Trophoblast cell (in vitro differentiated cells and primary cell): Measurements from ENCODE around the gene MLXIPL.
"Not testable (repeated sequence)": the region's sequence is repeated elsewhere in the genome, so short reads cannot be mapped to it uniquely, and the experiment has no call there.

Source experiments
- DNase-seq, 2 donors: peaks; one replicate each; pipeline ENCODE4 v3.0.0-alpha.2; 2016
- H2AFZ ChIP-seq: 2 replicates; pipeline ENCODE4 v1.6.1; 2013; ENCODE audit warnings: low read length, moderate library complexity, mild to moderate bottlenecking; ENCODE audit not compliant: insufficient read depth, poor library complexity
- H2AK5ac ChIP-seq: 2 replicates; pipeline ENCODE4 v1.6.1; 2013; ENCODE audit warnings: mild to moderate bottlenecking, low read length
- H2BK120ac ChIP-seq: 2 replicates; pipeline ENCODE4 v1.6.1; 2013; ENCODE audit warnings: low read length, mild to moderate bottlenecking, moderate library complexity; ENCODE audit not compliant: insufficient read depth, poor library complexity
- H2BK12ac ChIP-seq: 2 replicates; pipeline ENCODE4 v1.6.1; 2013; ENCODE audit warnings: mild to moderate bottlenecking, low read length, moderate library complexity
- H2BK5ac ChIP-seq: 2 replicates; pipeline ENCODE4 v1.6.1; 2013; ENCODE audit warnings: low read length, low read depth, moderate library complexity, mild to moderate bottlenecking; ENCODE audit not compliant: poor library complexity
- H3K14ac ChIP-seq: 2 replicates; pipeline ENCODE4 v1.6.1; 2013; ENCODE audit warnings: mild to moderate bottlenecking, low read length
- H3K18ac ChIP-seq: 2 replicates; pipeline ENCODE4 v1.6.1; 2013; ENCODE audit warnings: mild to moderate bottlenecking, low read length
- H3K23ac ChIP-seq: 2 replicates; pipeline ENCODE4 v1.6.1; 2013; ENCODE audit warnings: low read length
- H3K27ac ChIP-seq: 2 replicates; pipeline ENCODE4 v1.5.1; 2013; ENCODE audit warnings: low read depth, mild to moderate bottlenecking, inconsistent platforms, low read length, moderate library complexity
- H3K27me3 ChIP-seq: 2 replicates; pipeline ENCODE4 v1.6.1; 2013; ENCODE audit warnings: inconsistent platforms, mild to moderate bottlenecking, low read length, moderate library complexity; ENCODE audit not compliant: insufficient read depth
- H3K36me3 ChIP-seq, 2 experiments: 1 replicate in 1 of 2; 2 replicates in 1 of 2; pipeline ENCODE4 v1.6.1; 2013; ENCODE audit warnings: low read length in 2 of 2, mild to moderate bottlenecking in 2 of 2, moderate library complexity in 1 of 2; ENCODE audit not compliant: insufficient read depth in 2 of 2, control insufficient read depth in 1 of 2
- H3K4ac ChIP-seq: 2 replicates; pipeline ENCODE4 v1.6.1; 2013; ENCODE audit warnings: low read depth, mild to moderate bottlenecking, low read length, moderate library complexity
- H3K4me1 ChIP-seq, 2 experiments: 1 replicate in 1 of 2; 2 replicates in 1 of 2; pipeline ENCODE4 v1.6.1; 2013; ENCODE audit warnings: low read length in 2 of 2, mild to moderate bottlenecking in 2 of 2, moderate library complexity in 1 of 2; ENCODE audit not compliant: insufficient read depth in 2 of 2, control insufficient read depth in 1 of 2
- H3K4me2 ChIP-seq: 2 replicates; pipeline ENCODE4 v1.6.1; 2013; ENCODE audit warnings: inconsistent platforms, mild to moderate bottlenecking, low read length, moderate library complexity
- H3K4me3 ChIP-seq: 2 replicates; pipeline ENCODE4 v1.5.1; 2013; ENCODE audit warnings: mild to moderate bottlenecking, low read depth, low read length, inconsistent platforms
- H3K79me1 ChIP-seq: one replicate; pipeline ENCODE4 v1.6.1; 2013; ENCODE audit warnings: low read length
- H3K79me2 ChIP-seq: 2 replicates; pipeline ENCODE4 v1.6.1; 2013; ENCODE audit warnings: low read length, mild to moderate bottlenecking; ENCODE audit not compliant: control insufficient read depth, insufficient read depth, poor library complexity
- H3K9ac ChIP-seq: 2 replicates; pipeline ENCODE4 v1.6.1; 2013; ENCODE audit warnings: mild to moderate bottlenecking, low read length
- H3K9me3 ChIP-seq: 2 replicates; pipeline ENCODE4 v1.6.1; 2013; ENCODE audit warnings: low read depth, mild to moderate bottlenecking, control low read depth, inconsistent platforms, low read length; ENCODE audit not compliant: insufficient read depth
- H4K12ac ChIP-seq: 2 replicates; pipeline ENCODE4 v1.6.1; 2013; ENCODE audit warnings: low read depth, mild to moderate bottlenecking, low read length, moderate library complexity
- H4K8ac ChIP-seq: 2 replicates; pipeline ENCODE4 v1.6.1; 2013; ENCODE audit warnings: low read depth, mild to moderate bottlenecking, low read length, moderate library complexity
- H4K91ac ChIP-seq: one replicate; pipeline ENCODE4 v1.6.1; 2013; ENCODE audit warnings: low read depth, mild to moderate bottlenecking, low read length, moderate library complexity
- WGBS: extraction: QIAGEN DNeasy Blood & Tissue Kit; methylation state at CpG from one replicate; pipeline ENCODE4 v1.1.7; 2013; ENCODE audit warnings: missing lambda C conversion rate; ENCODE audit not compliant: insufficient read length, insufficient coverage; ENCODE audit errors: extremely low coverage; 5-methylcytosine and 5-hydroxymethylcytosine counted together

MLXIPL gene

GRCh38 chr7:73622527-73622908 lies 1.8 kb downstream of the MLXIPL start:
- Histone ChIP-seq H4K8ac (no peak overlapping the region), H3K9me3 (no peaks in the 10 kb centered on the region), H2BK12ac (no peak overlapping the region), H3K4me1 (peaks cover 0 to 14% of the 10 kb centered on the region in 2 experiments), H4K91ac (no peak overlapping the region), H3K79me2 (no peaks in the 10 kb centered on the region), H2AK5ac (no peak overlapping the region), H4K12ac (no peak overlapping the region), H3K18ac (no peak overlapping the region), H2BK120ac (no peak overlapping the region), H3K27me3 (peaks cover 19% of the 10 kb centered on the region), H3K14ac (no peak overlapping the region), H3K9ac (no peak overlapping the region), H2AFZ (no peak overlapping the region), H3K4me3 (no peak overlapping the region), H2BK5ac (no peak overlapping the region), H3K4me2 (no peak overlapping the region), H3K4ac (no peak overlapping the region), H3K23ac (no peak overlapping the region), H3K27ac (no peak overlapping the region), H3K79me1 (no peaks in the 10 kb centered on the region), H3K36me3 (no peaks in the 10 kb centered on the region)
- no peak for DNase-seq
- no CpG with 5 or more reads among the region's 2 CpGs for WGBS

DNA sequence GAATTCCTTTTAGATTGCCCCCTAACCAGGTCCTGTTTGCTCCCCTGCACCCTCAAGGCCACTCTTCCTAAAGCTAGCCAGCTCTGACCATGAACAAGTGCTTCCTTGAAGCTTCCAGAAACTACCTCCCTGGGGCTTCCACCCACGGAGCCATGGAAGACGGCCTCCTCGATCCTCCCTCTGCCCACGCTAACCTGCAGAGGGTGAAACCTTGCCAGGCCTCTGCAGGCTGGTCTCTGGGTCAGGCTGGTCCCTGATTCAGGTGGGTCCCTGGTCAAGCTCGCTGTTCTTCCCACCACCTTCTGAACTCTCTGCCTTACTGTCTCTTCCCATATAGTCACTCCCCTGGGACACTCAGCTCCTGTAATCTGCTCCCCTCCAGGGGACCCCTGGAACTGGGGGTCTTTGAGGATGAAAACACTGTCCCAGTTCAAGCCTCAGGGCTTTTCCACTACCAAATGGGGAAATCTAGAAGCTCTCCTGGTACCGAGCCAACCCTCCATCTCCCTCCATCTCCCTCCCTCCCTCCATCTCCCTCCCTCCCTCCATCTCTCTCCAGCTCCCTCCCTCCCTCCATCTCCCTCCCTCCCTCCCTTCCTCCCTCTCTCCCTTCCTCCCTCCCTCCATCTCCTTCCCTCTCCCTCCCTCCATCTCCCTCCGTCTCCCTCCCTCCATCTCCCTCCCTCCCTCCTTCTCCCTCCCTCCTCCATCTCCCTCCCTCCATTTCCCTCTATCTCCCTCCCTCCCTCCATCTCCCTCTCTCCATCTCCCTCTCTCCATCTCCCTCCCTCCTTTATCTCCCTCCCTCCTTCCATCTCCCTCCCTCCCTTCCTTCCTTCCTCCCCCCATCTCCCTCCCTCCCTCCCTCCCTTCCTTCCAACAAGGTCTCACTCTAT lies 2.9 kb downstream of the MLXIPL start:
- no peaks in the 10 kb centered on the region for H3K79me1 ChIP-seq
- WGBS = 100% methylated on average over 1 of the region's 7 CpGs
- no peak overlapping the region for H4K91ac ChIP-seq
- H4K8ac ChIP-seq = no peak overlapping the region
- DNase-seq = no peak
- H3K79me2 ChIP-seq = no peaks in the 10 kb centered on the region
- no peak overlapping the region for H3K14ac ChIP-seq
- H3K4me3 ChIP-seq = no peak overlapping the region
- peaks cover 0 to 14% of the 10 kb centered on the region in 2 experiments for H3K4me1 ChIP-seq
- no peak overlapping the region for H2AFZ ChIP-seq
- no peak overlapping the region for H3K18ac ChIP-seq
- no peaks in the 10 kb centered on the region for H3K9me3 ChIP-seq
- no peak overlapping the region for H3K27ac ChIP-seq
- H2BK120ac ChIP-seq = no peak overlapping the region
- H2AK5ac ChIP-seq = no peak overlapping the region
- H2BK12ac ChIP-seq = no peak overlapping the region
- no peak overlapping the region for H2BK5ac ChIP-seq
- H3K9ac ChIP-seq = no peak overlapping the region
- no peak overlapping the region for H3K23ac ChIP-seq
- peaks cover 19% of the 10 kb centered on the region for H3K27me3 ChIP-seq
- no peak overlapping the region for H3K4me2 ChIP-seq
- H3K36me3 ChIP-seq = no peaks in the 10 kb centered on the region
- no peak overlapping the region for H4K12ac ChIP-seq
- H3K4ac ChIP-seq = no peak overlapping the region

GRCh38 chr7:73619394-73619793 lies 4.9 kb downstream of the MLXIPL start:
- H3K4ac ChIP-seq, H3K27ac ChIP-seq, H3K79me1 ChIP-seq, H2AK5ac ChIP-seq, H3K9me3 ChIP-seq, H3K36me3 ChIP-seq, H4K91ac ChIP-seq, H2BK12ac ChIP-seq, H4K12ac ChIP-seq, H3K23ac ChIP-seq, H2BK5ac ChIP-seq, DNase-seq, H3K18ac ChIP-seq, H2BK120ac ChIP-seq, H2AFZ ChIP-seq, H3K4me2 ChIP-seq, H3K4me3 ChIP-seq, H3K9ac ChIP-seq, H4K8ac ChIP-seq, H3K14ac ChIP-seq, H3K79me2 ChIP-seq: not testable (repeated sequence)
- peaks cover 0 to 12% of the 10 kb centered on the region in 2 experiments for H3K4me1 ChIP-seq
- no CpG with 5 or more reads among the region's 11 CpGs for WGBS
- peaks cover 19% of the 10 kb centered on the region for H3K27me3 ChIP-seq

DNA sequence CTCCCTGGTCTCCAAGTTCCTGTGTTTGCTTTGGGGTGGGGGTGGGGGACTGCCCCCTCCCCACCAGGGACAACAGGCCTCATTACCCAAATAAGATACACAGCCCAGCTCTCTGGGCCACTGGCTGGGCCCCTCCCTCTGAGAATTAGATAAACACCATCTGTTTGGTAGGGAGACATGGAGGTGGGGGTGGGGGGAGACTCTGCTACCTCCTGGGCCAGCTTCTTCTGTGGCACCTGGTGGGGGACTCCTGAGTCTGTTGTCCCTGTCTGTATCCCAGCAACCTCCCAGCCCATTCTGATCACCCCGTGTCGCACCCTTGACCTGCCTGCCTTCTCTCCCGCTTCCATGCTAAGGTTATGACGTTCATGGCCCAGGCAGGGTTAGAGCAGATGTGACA lies 5.8 kb downstream of the MLXIPL start:
- no peak overlapping the region for H3K4me2 ChIP-seq
- no peak overlapping the region for H3K9ac ChIP-seq
- no peak overlapping the region for H3K4ac ChIP-seq
- H3K4me3 ChIP-seq = no peak overlapping the region
- DNase-seq = no peak
- no peak overlapping the region for H2AFZ ChIP-seq
- peaks cover 0 to 6% of the 10 kb centered on the region in 2 experiments for H3K4me1 ChIP-seq
- no peak overlapping the region for H3K18ac ChIP-seq
- H3K27ac ChIP-seq = no peak overlapping the region
- no CpG with 5 or more reads among the region's 4 CpGs for WGBS
- no peak overlapping the region for H3K14ac ChIP-seq
- H4K91ac ChIP-seq = no peak overlapping the region
- H3K36me3 ChIP-seq = no peaks in the 10 kb centered on the region
- H3K9me3 ChIP-seq = no peaks in the 10 kb centered on the region
- H2AK5ac ChIP-seq = no peak overlapping the region
- no peaks in the 10 kb centered on the region for H3K79me1 ChIP-seq
- H4K8ac ChIP-seq = no peak overlapping the region
- no peak overlapping the region for H2BK5ac ChIP-seq
- no peaks in the 10 kb centered on the region for H3K79me2 ChIP-seq
- H3K23ac ChIP-seq = no peak overlapping the region
- H4K12ac ChIP-seq = no peak overlapping the region
- H3K27me3 ChIP-seq = peaks cover 11% of the 10 kb centered on the region
- H2BK120ac ChIP-seq = no peak overlapping the region
- no peak overlapping the region for H2BK12ac ChIP-seq
